ENCODE results near the gene WDR7. TPM values are rescaled to one million over a fixed set of nuclear protein-coding genes. Genes with fewer than 3 reads are reported as not detected.

WDR7 gene
- total RNA-seq, 2 experiments from 2014 or later = 39.7 to 44.2 TPM

DNA sequence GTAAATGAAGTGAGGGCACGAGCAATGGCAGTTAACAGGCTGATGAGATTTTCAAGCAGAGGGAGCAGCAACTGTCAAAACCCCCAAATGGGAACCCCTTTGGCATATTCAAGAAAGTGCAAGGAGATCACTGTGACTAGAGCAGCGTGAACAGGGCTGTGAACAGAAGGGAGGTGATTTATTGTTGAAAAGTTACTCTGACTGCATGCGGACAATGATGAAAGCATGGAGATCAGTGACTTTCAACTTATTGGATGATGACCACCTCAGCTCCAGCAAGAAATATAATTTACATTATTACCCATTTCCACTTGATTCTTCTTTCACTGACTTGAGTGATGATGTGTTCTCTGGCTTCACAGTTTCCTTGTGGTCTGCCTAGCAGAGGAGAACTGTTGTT is 308.0 kb downstream of the WDR7 start:
- H3K36me3 Mint-ChIP-seq (ENCODE audit: low read depth) = peaks cover 7% of the 10 kb centered on the region
- H3K27me3 Mint-ChIP-seq (ENCODE audit: low read depth) = no peaks in the 10 kb centered on the region
- H3K27ac Mint-ChIP-seq = no peak overlapping the region
- CTCF ChIA-PET = no interaction called here
- no peaks in the 10 kb centered on the region for H3K9me3 Mint-ChIP-seq (ENCODE audit: insufficient read depth)
- POLR2A ChIA-PET = no interaction called here
- no peak overlapping the region for H3K4me3 Mint-ChIP-seq
- ATAC-seq = no peak
- no peaks in the 10 kb centered on the region for H3K4me1 Mint-ChIP-seq (ENCODE audit: low read depth)
- no peak for DNase-seq

DNA sequence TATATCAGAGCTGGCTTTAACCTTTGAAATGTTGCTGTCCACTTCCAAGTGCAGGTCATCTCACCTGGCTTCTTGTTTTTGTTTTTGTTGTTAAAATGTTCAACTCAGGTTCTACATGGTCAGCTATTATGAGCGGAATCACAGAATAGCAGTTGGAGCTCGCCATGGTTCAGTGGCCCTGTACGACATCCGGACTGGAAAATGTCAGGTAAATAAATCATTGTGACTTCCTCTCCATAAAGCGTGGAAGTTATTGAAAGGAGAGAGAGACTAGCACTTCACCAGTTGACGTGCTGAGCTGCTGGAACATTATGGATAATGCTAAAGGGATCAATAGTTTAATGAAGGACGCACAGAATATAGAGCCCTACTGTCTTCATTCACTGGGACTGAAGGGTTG is 311.2 kb downstream of the WDR7 start:
- CTCF ChIA-PET = no interaction called here

DNA sequence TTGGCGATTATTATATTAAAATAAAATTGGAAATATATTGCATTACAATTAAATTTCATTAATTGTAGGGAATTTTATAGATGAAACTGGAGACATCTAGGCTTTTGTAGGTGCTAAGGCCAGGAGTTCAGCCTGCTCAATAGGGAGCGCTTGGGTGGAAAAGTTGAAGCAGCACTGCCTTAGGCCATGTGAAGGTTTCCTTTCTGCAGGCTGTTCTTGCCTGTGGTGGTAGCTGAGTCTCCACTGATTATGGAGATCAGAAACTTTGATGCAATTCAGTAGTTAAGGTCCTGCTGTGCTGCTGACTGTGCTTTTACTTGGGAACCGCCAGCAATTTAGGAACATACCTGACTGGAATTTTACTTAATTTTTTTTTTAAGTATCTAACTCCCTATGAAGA is 315.9 kb downstream of the WDR7 start:
- Mint-ChIP-seq H3K27me3 (ENCODE audit: low read depth) (no peaks in the 10 kb centered on the region), H3K9me3 (ENCODE audit: insufficient read depth) (no peaks in the 10 kb centered on the region), H3K27ac (no peak overlapping the region), H3K4me1 (ENCODE audit: low read depth) (peaks cover 2% of the 10 kb centered on the region), H3K36me3 (ENCODE audit: low read depth) (peaks cover 5% of the 10 kb centered on the region), H3K4me3 (no peak overlapping the region)
- ChIA-PET POLR2A (no interaction called here), CTCF (no interaction called here)
- DNase-seq = no peak
- no peak for ATAC-seq

More for the DNA sequence above, 311.2 kb downstream of the WDR7 start:
- no peaks in the 10 kb centered on the region for H3K4me1 Mint-ChIP-seq (ENCODE audit: low read depth)
- no peaks in the 10 kb centered on the region for H3K9me3 Mint-ChIP-seq (ENCODE audit: insufficient read depth)
- DNase-seq (no peak), ATAC-seq (no peak)
- POLR2A ChIA-PET = no interaction called here
- H3K36me3 Mint-ChIP-seq (ENCODE audit: low read depth) = peaks cover 5% of the 10 kb centered on the region
- H3K4me3 Mint-ChIP-seq = no peak overlapping the region
- no peak overlapping the region for H3K27ac Mint-ChIP-seq
- no peaks in the 10 kb centered on the region for H3K27me3 Mint-ChIP-seq (ENCODE audit: low read depth)

DNA sequence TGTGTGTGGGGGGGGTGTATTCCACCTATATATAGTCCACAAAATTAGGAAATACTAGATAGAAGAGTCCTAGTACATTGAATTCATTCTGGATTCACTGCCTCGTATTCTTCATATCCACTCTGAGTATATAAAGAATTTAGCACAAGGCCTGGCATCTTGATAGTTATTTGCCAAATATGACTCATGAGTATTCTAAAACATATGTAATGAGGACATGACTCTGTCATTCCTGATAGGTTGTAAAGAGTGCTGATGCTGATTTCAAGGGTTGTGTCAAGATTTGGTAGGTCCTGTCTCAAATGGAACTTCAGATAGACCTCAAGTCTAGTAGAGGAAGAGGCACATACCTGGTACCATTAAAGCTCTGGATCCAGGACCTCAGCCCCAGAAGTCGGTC is 322.3 kb downstream of the WDR7 start:
- H3K4me1 Mint-ChIP-seq (ENCODE audit: low read depth) = peaks cover 2% of the 10 kb centered on the region
- no peaks in the 10 kb centered on the region for H3K9me3 Mint-ChIP-seq (ENCODE audit: insufficient read depth)
- H3K27ac Mint-ChIP-seq = no peak overlapping the region
- POLR2A ChIA-PET = no interaction called here
- no peaks in the 10 kb centered on the region for H3K27me3 Mint-ChIP-seq (ENCODE audit: low read depth)
- H3K36me3 Mint-ChIP-seq (ENCODE audit: low read depth) = peaks cover 7% of the 10 kb centered on the region
- ATAC-seq (no peak), DNase-seq (no peak)
- no peak overlapping the region for H3K4me3 Mint-ChIP-seq
- CTCF ChIA-PET = no interaction called here

DNA sequence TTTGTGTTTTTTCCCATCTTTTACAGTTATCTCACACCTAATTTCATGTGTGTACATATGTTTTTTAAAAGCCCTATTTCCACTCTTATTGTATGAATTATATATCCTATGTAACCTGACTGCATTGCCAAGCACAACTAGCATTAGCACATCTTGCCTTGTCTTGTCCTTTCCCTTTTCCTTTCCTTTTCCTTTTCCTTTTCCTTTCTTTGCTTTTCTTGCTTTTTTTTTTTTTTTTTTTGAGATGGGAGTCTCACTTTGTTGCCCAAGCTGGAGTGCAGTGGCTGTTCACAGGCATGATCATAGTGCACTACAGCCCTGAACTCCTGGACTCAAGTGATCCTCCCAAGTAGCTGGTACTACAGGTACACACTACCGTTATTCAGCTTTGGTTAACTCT is 323.0 kb downstream of the WDR7 start:
- no peaks in the 10 kb centered on the region for H3K27me3 Mint-ChIP-seq (ENCODE audit: low read depth)
- no peak overlapping the region for H3K4me3 Mint-ChIP-seq
- CTCF ChIA-PET = no interaction called here
- DNase-seq = no peak
- POLR2A ChIA-PET = no interaction called here
- H3K27ac Mint-ChIP-seq = no peak overlapping the region
- no peaks in the 10 kb centered on the region for H3K9me3 Mint-ChIP-seq (ENCODE audit: insufficient read depth)
- H3K36me3 Mint-ChIP-seq (ENCODE audit: low read depth) = peaks cover 7% of the 10 kb centered on the region
- no peaks in the 10 kb centered on the region for H3K4me1 Mint-ChIP-seq (ENCODE audit: low read depth)
- no peak for ATAC-seq

DNA sequence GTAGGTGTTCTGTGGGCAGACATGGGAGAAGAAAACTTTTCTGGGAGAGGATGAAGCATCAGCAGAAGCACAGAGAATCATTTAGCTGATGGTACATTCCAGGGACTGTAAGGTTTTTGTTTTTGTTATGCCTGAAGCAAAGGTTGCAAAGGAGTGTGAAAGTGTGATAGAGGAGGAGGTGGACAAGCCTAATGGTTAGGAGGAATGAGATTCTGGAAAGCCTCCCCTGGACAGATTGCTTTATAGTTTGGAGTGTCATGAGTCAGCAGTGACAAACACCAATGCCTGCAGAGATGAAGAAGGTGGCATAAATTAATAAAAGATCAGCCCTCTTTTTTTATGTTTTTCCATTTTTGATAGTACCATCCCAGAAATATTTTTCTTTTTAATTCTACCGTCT is 324.1 kb downstream of the WDR7 start:
- ATAC-seq = no peak

DNA sequence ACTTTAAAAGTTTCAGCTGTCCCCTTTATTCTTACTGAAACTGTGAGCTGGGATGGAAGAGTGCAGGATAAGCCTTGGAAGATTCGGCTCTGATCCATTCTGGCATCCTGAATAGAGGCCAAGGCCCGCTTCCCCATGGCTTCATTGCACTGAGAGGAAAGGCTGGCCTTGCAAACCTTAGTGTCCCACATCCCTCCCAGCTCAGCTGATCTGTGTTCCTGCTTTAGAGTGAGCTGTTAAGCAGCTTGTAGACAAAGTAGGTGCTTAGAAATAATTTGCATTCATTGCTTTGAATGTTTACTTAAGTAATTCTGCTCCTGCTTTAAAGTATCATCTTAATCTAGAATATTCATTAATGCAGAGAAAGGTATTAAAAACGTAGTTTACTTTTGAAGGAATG is 326.1 kb downstream of the WDR7 start:
- Mint-ChIP-seq H3K4me1 (ENCODE audit: low read depth) (no peaks in the 10 kb centered on the region), H3K36me3 (ENCODE audit: low read depth) (peaks cover 7% of the 10 kb centered on the region), H3K27me3 (ENCODE audit: low read depth) (no peaks in the 10 kb centered on the region), H3K4me3 (no peak overlapping the region), H3K27ac (no peak overlapping the region), H3K9me3 (ENCODE audit: insufficient read depth) (no peaks in the 10 kb centered on the region)
- DNase-seq (no peak), ATAC-seq (no peak)
- POLR2A ChIA-PET = no interaction called here
- CTCF ChIA-PET = no interaction called here

More for the DNA sequence above, 324.1 kb downstream of the WDR7 start:
- Mint-ChIP-seq H3K4me3 (no peak overlapping the region), H3K36me3 (ENCODE audit: low read depth) (peaks cover 7% of the 10 kb centered on the region), H3K27ac (no peak overlapping the region), H3K9me3 (ENCODE audit: insufficient read depth) (no peaks in the 10 kb centered on the region), H3K27me3 (ENCODE audit: low read depth) (no peaks in the 10 kb centered on the region), H3K4me1 (ENCODE audit: low read depth) (no peaks in the 10 kb centered on the region)
- no peak for DNase-seq
- ChIA-PET CTCF (interaction anchor here (1.1 kb wide), 1 partner anchor 10 kb away, joined by 3 read pairs; no protein-coding TSS in a partner anchor), POLR2A (no interaction called here)

DNA sequence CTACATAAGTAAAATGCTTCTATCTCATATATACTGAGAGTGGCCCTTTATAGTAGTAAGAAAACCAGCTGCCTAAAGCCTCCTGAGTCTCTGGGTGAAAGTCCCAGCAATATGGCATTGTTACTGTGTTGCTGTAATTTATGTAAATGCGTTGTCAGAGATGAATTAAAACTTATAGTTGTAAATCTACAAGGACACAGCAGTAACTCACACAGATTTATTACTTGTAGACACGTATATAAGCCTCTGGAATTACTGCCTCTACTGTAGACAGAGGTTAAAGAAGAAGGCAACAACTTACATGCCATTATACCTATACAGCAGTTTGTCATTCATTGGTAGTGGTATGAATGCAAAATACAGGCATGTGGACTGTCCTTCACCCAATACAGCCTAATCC is 326.6 kb downstream of the WDR7 start:
- no peak for ATAC-seq
- no peaks in the 10 kb centered on the region for H3K9me3 Mint-ChIP-seq (ENCODE audit: insufficient read depth)
- H3K27ac Mint-ChIP-seq = no peak overlapping the region
- ChIA-PET POLR2A (no interaction called here), CTCF (no interaction called here)
- no peak overlapping the region for H3K4me3 Mint-ChIP-seq
- no peaks in the 10 kb centered on the region for H3K27me3 Mint-ChIP-seq (ENCODE audit: low read depth)
- DNase-seq = no peak
- peaks cover 7% of the 10 kb centered on the region for H3K36me3 Mint-ChIP-seq (ENCODE audit: low read depth)
- no peaks in the 10 kb centered on the region for H3K4me1 Mint-ChIP-seq (ENCODE audit: low read depth)

DNA sequence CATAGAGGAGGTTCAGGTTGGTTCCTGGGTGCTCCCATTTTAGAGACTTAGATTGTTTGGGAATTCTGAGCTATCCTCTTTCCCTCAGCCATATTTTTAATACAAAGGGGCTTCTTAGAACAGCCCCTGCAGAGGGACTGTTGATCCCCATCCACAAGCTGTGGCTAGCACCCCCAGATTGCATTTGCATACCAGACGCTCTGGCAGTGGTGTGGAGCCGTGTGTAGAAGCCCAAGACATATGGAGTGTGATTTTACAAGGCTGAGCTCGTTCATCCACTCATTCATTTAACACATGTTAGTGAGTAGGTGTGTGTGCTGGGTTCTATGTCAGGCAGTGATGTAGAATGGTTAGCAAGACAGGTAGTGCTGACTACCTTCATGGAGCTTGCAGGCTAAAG is 329.0 kb downstream of the WDR7 start:
- no peak for DNase-seq
- H3K27ac Mint-ChIP-seq = no peak overlapping the region
- H3K4me1 Mint-ChIP-seq (ENCODE audit: low read depth) = no peaks in the 10 kb centered on the region
- CTCF ChIA-PET = no interaction called here
- no peaks in the 10 kb centered on the region for H3K9me3 Mint-ChIP-seq (ENCODE audit: insufficient read depth)
- no peaks in the 10 kb centered on the region for H3K27me3 Mint-ChIP-seq (ENCODE audit: low read depth)
- peaks cover 2% of the 10 kb centered on the region for H3K36me3 Mint-ChIP-seq (ENCODE audit: low read depth)
- no peak for ATAC-seq
- no peak overlapping the region for H3K4me3 Mint-ChIP-seq
- POLR2A ChIA-PET = interaction anchor here (0.6 kb wide), 1 partner anchor 194 kb away, joined by 3 read pairs; no protein-coding TSS in a partner anchor

DNA sequence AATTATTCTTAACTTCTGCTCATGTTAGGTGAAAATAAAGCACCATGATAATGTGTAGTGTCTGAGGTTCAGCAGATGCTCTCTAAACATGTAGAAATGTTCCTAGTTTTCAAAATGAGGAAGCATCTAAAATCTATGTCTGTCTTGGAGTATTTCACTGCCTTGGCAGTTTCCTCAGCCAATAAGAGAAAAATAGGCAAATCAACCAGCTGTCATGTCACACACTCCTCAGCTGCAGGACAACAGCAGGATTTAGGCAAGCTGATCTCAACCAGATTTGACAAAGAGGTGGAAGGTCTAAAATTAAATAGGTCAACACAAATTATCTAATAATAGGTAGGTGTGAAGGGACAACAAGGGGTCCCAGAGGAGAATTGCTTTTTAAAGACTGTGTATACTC is 331.6 kb downstream of the WDR7 start:
- Mint-ChIP-seq H3K9me3 (ENCODE audit: insufficient read depth) (no peaks in the 10 kb centered on the region), H3K27me3 (ENCODE audit: low read depth) (no peaks in the 10 kb centered on the region), H3K4me1 (ENCODE audit: low read depth) (no peaks in the 10 kb centered on the region), H3K27ac (no peak overlapping the region), H3K36me3 (ENCODE audit: low read depth) (no peaks in the 10 kb centered on the region), H3K4me3 (no peak overlapping the region)
- ChIA-PET POLR2A (no interaction called here), CTCF (no interaction called here)
- no peak for ATAC-seq
- DNase-seq = no peak

DNA sequence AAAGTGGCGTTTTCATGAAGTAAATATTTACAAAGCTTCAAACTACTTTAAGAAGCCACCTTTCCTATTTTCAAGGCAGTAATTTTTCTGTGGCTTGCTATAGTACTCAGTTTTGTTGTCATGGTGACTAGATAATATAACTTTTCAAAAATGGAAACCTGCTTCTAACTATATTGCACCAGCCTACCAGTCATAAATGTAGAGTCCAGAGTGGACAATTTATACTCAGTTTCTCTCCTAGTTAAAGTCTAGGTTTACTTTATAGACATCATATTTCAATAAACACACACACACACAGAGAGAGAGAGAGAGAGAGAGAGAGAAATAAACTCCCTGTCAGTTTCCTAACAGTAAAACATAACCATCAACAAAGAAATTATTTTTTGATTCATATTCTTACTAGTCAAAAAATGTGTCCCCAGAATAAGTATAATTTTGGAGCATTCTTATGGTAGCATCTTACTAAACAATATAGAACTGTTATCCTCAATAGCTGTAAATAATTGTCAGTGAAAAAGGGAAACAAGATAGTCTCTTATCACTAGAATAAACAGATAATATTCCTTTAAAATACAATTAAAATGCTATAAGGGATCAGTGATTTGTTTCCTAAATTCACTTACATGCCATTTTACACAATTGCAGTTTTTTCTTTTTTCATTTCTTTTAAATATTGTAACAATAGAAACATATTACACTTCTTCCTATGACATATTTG is 332.3 kb downstream of the WDR7 start:
- no peak overlapping the region for H3K27ac Mint-ChIP-seq
- CTCF ChIA-PET = no interaction called here

DNA sequence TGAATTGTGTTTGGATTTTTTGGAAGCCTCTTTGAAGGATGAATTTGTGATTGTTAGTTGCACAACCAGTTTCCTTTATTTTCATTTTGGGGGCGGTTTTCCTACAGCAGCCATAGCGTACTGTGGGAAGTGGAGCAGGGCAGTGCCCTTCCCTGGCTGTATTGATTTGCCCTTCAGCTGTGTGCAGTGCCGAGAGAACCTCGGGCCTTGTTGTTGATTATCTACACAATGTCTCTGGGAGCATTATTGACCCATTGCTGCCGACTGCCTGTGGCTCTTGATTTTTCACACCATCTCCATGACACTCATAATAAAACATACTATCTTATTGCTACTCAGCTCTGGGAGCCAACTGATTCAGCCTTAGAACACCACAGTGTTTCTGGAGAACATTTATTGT is 333.6 kb downstream of the WDR7 start:
- Mint-ChIP-seq H3K27ac (no peak overlapping the region), H3K4me1 (ENCODE audit: low read depth) (no peaks in the 10 kb centered on the region), H3K4me3 (no peak overlapping the region), H3K36me3 (ENCODE audit: low read depth) (no peaks in the 10 kb centered on the region), H3K9me3 (ENCODE audit: insufficient read depth) (no peaks in the 10 kb centered on the region), H3K27me3 (ENCODE audit: low read depth) (no peaks in the 10 kb centered on the region)
- ChIA-PET POLR2A (no interaction called here), CTCF (interaction anchor here (1.4 kb wide), 1 partner anchor 9 kb away, joined by 3 read pairs; no protein-coding TSS in a partner anchor)
- DNase-seq (no peak), ATAC-seq (no peak)

More for the DNA sequence above, 332.3 kb downstream of the WDR7 start:
- DNase-seq (no peak), ATAC-seq (no peak)
- H3K4me3 Mint-ChIP-seq = no peak overlapping the region
- POLR2A ChIA-PET = no interaction called here
- no peaks in the 10 kb centered on the region for H3K36me3 Mint-ChIP-seq (ENCODE audit: low read depth)
- H3K27me3 Mint-ChIP-seq (ENCODE audit: low read depth) = no peaks in the 10 kb centered on the region
- no peaks in the 10 kb centered on the region for H3K9me3 Mint-ChIP-seq (ENCODE audit: insufficient read depth)
- no peaks in the 10 kb centered on the region for H3K4me1 Mint-ChIP-seq (ENCODE audit: low read depth)

DNA sequence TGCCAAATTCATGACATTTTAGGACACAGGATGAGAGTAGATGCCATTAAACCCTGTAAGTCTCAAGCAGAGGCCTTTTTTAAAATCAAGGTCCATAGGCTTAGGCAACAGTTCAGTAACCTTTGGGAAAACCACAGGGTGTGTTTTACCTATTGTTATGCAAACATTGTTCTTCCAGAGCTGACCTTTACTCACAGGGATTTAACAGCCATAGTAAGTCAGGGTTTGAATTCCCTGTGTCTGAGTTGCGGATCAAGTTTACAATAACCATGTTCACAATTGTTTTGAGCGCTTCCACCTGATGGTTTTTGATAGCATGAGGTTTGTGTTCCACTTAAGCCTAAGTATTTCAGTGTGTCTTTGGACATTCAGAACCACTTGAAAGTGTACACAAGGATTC is 335.7 kb downstream of the WDR7 start:
- ChIA-PET POLR2A (no interaction called here), CTCF (no interaction called here)
- no peak for DNase-seq
- no peaks in the 10 kb centered on the region for H3K9me3 Mint-ChIP-seq (ENCODE audit: insufficient read depth)
- no peaks in the 10 kb centered on the region for H3K4me1 Mint-ChIP-seq (ENCODE audit: low read depth)
- no peak overlapping the region for H3K27ac Mint-ChIP-seq
- ATAC-seq = no peak
- H3K36me3 Mint-ChIP-seq (ENCODE audit: low read depth) = peaks cover 2% of the 10 kb centered on the region
- H3K4me3 Mint-ChIP-seq = no peak overlapping the region
- H3K27me3 Mint-ChIP-seq (ENCODE audit: low read depth) = no peaks in the 10 kb centered on the region
